A549 (cell line): ENCODE results near the gene PFDN1.

Source experiments
- CEBPB ChIP-seq, 2 experiments: fragments of >200 bp in 1 of 2; sonication (Bioruptor Twin) in 1 of 2; formaldehyde crosslinking in 1 of 2; IDR thresholded peaks; 2 replicates each; pipeline ENCODE4 v1.6.1; 2012 to 2016
- EHF ChIP-seq: fragments of 250-450 bp; sonication (Bioruptor Pico); IDR thresholded peaks from 2 replicates; pipeline ENCODE4 v1.5.0; 2020; ENCODE audit warnings: mild to moderate bottlenecking
- EHMT2 ChIP-seq: fragments of 200-600 bp; sonication (generic); IDR thresholded peaks from 2 replicates; pipeline ENCODE4 v1.6.1; 2016; ENCODE audit warnings: antibody characterized with exemption, low read depth, mild to moderate bottlenecking, moderate library complexity
- HDAC2 ChIP-seq: fragments of 200-600 bp; sonication (generic); IDR thresholded peaks from 2 replicates; pipeline ENCODE4 v1.6.1; 2016
- PHF8 ChIP-seq: fragments of 200-600 bp; sonication (generic); IDR thresholded peaks from 2 replicates; pipeline ENCODE4 v1.6.1; 2016; ENCODE audit warnings: low read depth, mild to moderate bottlenecking, antibody characterized with exemption, moderate library complexity, borderline replicate concordance
- POLR2A ChIP-seq: IDR thresholded peaks from 2 replicates; pipeline ENCODE4 v1.6.1; 2012; ENCODE audit warnings: mild to moderate bottlenecking, low read length
- RAD21 ChIP-seq, 2 experiments: fragments of >200 bp in 1 of 2; sonication (Bioruptor Twin) in 1 of 2; formaldehyde crosslinking in 1 of 2; IDR thresholded peaks in 1 of 2; conservative IDR thresholded peaks in 1 of 2; 2 replicates in 1 of 2; 3 replicates in 1 of 2; pipeline ENCODE4 v1.6.1; 2012 to 2018; ENCODE audit warnings: inconsistent platforms in 1 of 2
- TF ChIP-seq, protein P1 (sequence below): fragments of >200 bp; sonication (Bioruptor Twin); formaldehyde crosslinking; IDR thresholded peaks from 3 replicates; pipeline ENCODE4 v1.5.1; 2016
- TF ChIP-seq, protein P2 (sequence below): fragments of 250-450 bp; sonication (Bioruptor Pico); IDR thresholded peaks from 2 replicates; pipeline ENCODE4 v1.5.0; 2021; ENCODE audit warnings: mild to moderate bottlenecking, moderate library complexity, borderline replicate concordance
- TF ChIP-seq, protein P3 (sequence below): fragments of 450-650 bp; IDR thresholded peaks from 2 replicates; pipeline ENCODE4 v1.6.1; 2014; ENCODE audit warnings: antibody characterized with exemption

DNA sequence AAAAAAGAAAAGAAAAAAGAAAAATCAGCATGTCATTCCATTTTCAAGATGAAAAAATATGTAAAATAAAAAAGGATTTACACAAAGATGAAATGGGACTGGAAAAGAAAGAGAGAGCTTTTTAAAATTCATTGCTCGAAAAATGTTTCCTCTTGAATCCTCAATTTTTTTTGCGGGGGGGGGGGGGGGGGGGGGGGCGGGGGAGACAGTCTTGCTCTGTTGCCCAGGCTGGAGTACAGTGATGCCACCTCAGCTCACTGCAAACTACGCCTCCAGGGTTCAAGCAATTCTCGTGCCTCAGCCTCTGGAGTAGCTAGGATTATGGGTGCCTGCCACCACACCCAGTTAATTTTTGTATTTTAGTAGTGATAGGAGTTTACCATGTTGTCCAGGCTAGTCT is 16.5 kb downstream of the PFDN1 start:
- TF ChIP-seq, protein P1, sequence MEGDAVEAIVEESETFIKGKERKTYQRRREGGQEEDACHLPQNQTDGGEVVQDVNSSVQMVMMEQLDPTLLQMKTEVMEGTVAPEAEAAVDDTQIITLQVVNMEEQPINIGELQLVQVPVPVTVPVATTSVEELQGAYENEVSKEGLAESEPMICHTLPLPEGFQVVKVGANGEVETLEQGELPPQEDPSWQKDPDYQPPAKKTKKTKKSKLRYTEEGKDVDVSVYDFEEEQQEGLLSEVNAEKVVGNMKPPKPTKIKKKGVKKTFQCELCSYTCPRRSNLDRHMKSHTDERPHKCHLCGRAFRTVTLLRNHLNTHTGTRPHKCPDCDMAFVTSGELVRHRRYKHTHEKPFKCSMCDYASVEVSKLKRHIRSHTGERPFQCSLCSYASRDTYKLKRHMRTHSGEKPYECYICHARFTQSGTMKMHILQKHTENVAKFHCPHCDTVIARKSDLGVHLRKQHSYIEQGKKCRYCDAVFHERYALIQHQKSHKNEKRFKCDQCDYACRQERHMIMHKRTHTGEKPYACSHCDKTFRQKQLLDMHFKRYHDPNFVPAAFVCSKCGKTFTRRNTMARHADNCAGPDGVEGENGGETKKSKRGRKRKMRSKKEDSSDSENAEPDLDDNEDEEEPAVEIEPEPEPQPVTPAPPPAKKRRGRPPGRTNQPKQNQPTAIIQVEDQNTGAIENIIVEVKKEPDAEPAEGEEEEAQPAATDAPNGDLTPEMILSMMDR = no peak
- TF ChIP-seq EHMT2 (no peak), POLR2A (no peak), HDAC2 (no peak), PHF8 (no peak), CEBPB (IDR thresholded peaks at IDR 0.05) (no peak), RAD21 (conservative IDR thresholded peaks at IDR 0.05 in 1 of 2, IDR thresholded peaks at IDR 0.05 in 1 of 2) (no peak), EHF (CRISPR knock-in tag) (no peak)
- TF ChIP-seq, protein P2, sequence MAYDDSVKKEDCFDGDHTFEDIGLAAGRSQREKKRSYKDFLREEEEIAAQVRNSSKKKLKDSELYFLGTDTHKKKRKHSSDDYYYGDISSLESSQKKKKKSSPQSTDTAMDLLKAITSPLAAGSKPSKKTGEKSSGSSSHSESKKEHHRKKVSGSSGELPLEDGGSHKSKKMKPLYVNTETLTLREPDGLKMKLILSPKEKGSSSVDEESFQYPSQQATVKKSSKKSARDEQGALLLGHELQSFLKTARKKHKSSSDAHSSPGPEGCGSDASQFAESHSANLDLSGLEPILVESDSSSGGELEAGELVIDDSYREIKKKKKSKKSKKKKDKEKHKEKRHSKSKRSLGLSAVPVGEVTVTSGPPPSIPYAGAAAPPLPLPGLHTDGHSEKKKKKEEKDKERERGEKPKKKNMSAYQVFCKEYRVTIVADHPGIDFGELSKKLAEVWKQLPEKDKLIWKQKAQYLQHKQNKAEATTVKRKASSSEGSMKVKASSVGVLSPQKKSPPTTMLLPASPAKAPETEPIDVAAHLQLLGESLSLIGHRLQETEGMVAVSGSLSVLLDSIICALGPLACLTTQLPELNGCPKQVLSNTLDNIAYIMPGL = no peak
- TF ChIP-seq, protein P3, sequence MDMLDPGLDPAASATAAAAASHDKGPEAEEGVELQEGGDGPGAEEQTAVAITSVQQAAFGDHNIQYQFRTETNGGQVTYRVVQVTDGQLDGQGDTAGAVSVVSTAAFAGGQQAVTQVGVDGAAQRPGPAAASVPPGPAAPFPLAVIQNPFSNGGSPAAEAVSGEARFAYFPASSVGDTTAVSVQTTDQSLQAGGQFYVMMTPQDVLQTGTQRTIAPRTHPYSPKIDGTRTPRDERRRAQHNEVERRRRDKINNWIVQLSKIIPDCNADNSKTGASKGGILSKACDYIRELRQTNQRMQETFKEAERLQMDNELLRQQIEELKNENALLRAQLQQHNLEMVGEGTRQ = no peak
